Measurements from ENCODE around the gene TMEM178B. TPM values are rescaled to one million over a fixed set of nuclear protein-coding genes. Genes with fewer than 3 reads are reported as not detected.

The TMEM178B gene
- polyA plus RNA-seq, 1 donor (not counting 4 experiments of a cell fraction or from before 2014, with no cell fraction given) = not detected

- dilution Hi-C loops (cut with MboI; ENCODE audit: extremely low pct_ligation_motif_present, low sequenced_read_pairs) = no loop called here
- Histone ChIP-seq H3K27me3 (ENCODE audit: control insufficient read depth, extremely low read depth, insufficient read depth, low read length) (no peaks in the 10 kb centered on the region), H3K4me1 (ENCODE audit: control insufficient read depth, extremely low read depth, insufficient read depth, low read length) (no peaks in the 10 kb centered on the region), H4K20me1 (ENCODE audit: control insufficient read depth, extremely low read depth, insufficient read depth, low read length) (no peaks in the 10 kb centered on the region), H3K9me3 (ENCODE audit: control insufficient read depth, low read depth, low read length) (no peaks in the 10 kb centered on the region), H3K9ac (ENCODE audit: control insufficient read depth, extremely low read depth, insufficient read depth, low read length) (no peak overlapping the region), H3K9me1 (ENCODE audit: control insufficient read depth, extremely low read depth, insufficient read depth, low read length) (no peaks in the 10 kb centered on the region), H3K36me3 (ENCODE audit: control insufficient read depth in 2 of 2, extremely low read depth in 1 of 2, insufficient read depth in 2 of 2, low read length in 2 of 2) (no peaks in the 10 kb centered on the region), H3K4me2 (ENCODE audit: control insufficient read depth, extremely low read depth, insufficient read depth, low read depth, low read length) (no peak overlapping the region), H2AFZ (ENCODE audit: control insufficient read depth, low read length) (no peak overlapping the region), H3K4me3 (ENCODE audit: control insufficient read depth in 2 of 3, extremely low read depth in 1 of 3, insufficient read depth in 2 of 3, low read depth in 1 of 3, low read length in 3 of 3) (no peak overlapping the region), H3K79me2 (ENCODE audit: control insufficient read depth, insufficient read depth, low read length) (no peaks in the 10 kb centered on the region), H3K27ac (ENCODE audit: control insufficient read depth, insufficient read depth, low read length) (no peak overlapping the region)
- DNase-seq (ENCODE audit: low read depth, low spot score) (no peak), FAIRE-seq (no peak)
- TF ChIP-seq, protein P1, sequence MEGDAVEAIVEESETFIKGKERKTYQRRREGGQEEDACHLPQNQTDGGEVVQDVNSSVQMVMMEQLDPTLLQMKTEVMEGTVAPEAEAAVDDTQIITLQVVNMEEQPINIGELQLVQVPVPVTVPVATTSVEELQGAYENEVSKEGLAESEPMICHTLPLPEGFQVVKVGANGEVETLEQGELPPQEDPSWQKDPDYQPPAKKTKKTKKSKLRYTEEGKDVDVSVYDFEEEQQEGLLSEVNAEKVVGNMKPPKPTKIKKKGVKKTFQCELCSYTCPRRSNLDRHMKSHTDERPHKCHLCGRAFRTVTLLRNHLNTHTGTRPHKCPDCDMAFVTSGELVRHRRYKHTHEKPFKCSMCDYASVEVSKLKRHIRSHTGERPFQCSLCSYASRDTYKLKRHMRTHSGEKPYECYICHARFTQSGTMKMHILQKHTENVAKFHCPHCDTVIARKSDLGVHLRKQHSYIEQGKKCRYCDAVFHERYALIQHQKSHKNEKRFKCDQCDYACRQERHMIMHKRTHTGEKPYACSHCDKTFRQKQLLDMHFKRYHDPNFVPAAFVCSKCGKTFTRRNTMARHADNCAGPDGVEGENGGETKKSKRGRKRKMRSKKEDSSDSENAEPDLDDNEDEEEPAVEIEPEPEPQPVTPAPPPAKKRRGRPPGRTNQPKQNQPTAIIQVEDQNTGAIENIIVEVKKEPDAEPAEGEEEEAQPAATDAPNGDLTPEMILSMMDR (optimal IDR thresholded peaks at IDR 0.05 in 1 of 3, IDR thresholded peaks at IDR 0.05 in 1 of 3, conservative IDR thresholded peaks at IDR 0.05 in 1 of 3; ENCODE audit: extremely low read depth in 1 of 3, insufficient read depth in 2 of 3, low read length in 3 of 3) = no peak
- TF ChIP-seq EZH2 (IDR thresholded peaks at IDR 0.05; ENCODE audit: low read length) = no peak
These were observed 129.3 kb downstream of the TMEM178B start for GRCh38 chr7:141203177-141203576.

GRCh38 chr7:141203586-141203985 is 129.7 kb downstream of the TMEM178B start:
- Histone ChIP-seq H3K36me3 (ENCODE audit: control insufficient read depth in 2 of 2, extremely low read depth in 1 of 2, insufficient read depth in 2 of 2, low read length in 2 of 2) (no peaks in the 10 kb centered on the region), H2AFZ (ENCODE audit: control insufficient read depth, low read length) (no peak overlapping the region), H3K9me3 (ENCODE audit: control insufficient read depth, low read depth, low read length) (no peaks in the 10 kb centered on the region), H3K4me2 (ENCODE audit: control insufficient read depth, extremely low read depth, insufficient read depth, low read depth, low read length) (no peak overlapping the region), H3K4me3 (ENCODE audit: control insufficient read depth in 2 of 3, extremely low read depth in 1 of 3, insufficient read depth in 2 of 3, low read depth in 1 of 3, low read length in 3 of 3) (no peak overlapping the region), H3K9me1 (ENCODE audit: control insufficient read depth, extremely low read depth, insufficient read depth, low read length) (no peaks in the 10 kb centered on the region), H3K79me2 (ENCODE audit: control insufficient read depth, insufficient read depth, low read length) (no peaks in the 10 kb centered on the region), H3K27me3 (ENCODE audit: control insufficient read depth, extremely low read depth, insufficient read depth, low read length) (no peaks in the 10 kb centered on the region), H3K27ac (ENCODE audit: control insufficient read depth, insufficient read depth, low read length) (no peak overlapping the region), H4K20me1 (ENCODE audit: control insufficient read depth, extremely low read depth, insufficient read depth, low read length) (no peaks in the 10 kb centered on the region), H3K9ac (ENCODE audit: control insufficient read depth, extremely low read depth, insufficient read depth, low read length) (no peak overlapping the region), H3K4me1 (ENCODE audit: control insufficient read depth, extremely low read depth, insufficient read depth, low read length) (no peaks in the 10 kb centered on the region)
- TF ChIP-seq, protein P1 (optimal IDR thresholded peaks at IDR 0.05 in 1 of 3, IDR thresholded peaks at IDR 0.05 in 1 of 3, conservative IDR thresholded peaks at IDR 0.05 in 1 of 3; ENCODE audit: extremely low read depth in 1 of 3, insufficient read depth in 2 of 3, low read length in 3 of 3) = no peak
- TF ChIP-seq EZH2 (IDR thresholded peaks at IDR 0.05; ENCODE audit: low read length) = no peak
- dilution Hi-C loops (cut with MboI; ENCODE audit: extremely low pct_ligation_motif_present, low sequenced_read_pairs) = no loop called here
- FAIRE-seq (no peak), DNase-seq (ENCODE audit: low read depth, low spot score) (no peak)
